ENCODE results near the gene ZBTB37. TPM values are rescaled to one million over a fixed set of nuclear protein-coding genes. Genes with fewer than 3 reads are reported as not detected.
A peak's percentile ranks its signal among the peaks of the same experiment; 100 is the strongest.

Gene ZBTB37
- total and polyA plus RNA-seq, 9 of the 15 experiments (the other 6 are each of a cell fraction or from before 2014, with no cell fraction given): 1.3 to 13.9 (median 5.4) TPM

DNA sequence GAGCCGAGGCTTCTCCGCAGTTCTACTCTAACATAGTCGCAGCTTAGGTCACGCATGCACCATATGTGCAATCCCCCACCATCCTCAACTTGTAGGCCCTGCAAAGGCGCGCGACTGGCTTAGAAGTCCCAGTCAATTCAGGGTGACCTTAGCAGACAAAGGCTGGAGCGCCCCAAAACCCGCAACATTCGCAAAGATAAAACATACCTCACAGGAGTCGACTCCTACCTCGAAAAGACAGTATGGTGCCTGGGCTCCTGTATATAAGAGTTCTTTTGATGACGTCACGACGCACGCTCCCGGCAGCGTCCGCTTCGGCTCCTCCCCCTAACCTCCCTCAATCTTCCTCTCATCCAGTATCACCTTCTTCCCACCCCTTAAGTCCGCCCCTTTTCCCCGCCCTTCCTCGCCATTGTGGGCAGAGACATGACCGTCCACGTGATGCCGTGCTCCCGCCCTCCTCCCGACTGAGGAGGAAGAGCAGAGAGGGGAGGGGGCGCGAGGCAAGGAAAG is 371 bp upstream of the ZBTB37 start, which contains the start of gene GAS5 (continued):
- TF ChIP-seq, protein P1, sequence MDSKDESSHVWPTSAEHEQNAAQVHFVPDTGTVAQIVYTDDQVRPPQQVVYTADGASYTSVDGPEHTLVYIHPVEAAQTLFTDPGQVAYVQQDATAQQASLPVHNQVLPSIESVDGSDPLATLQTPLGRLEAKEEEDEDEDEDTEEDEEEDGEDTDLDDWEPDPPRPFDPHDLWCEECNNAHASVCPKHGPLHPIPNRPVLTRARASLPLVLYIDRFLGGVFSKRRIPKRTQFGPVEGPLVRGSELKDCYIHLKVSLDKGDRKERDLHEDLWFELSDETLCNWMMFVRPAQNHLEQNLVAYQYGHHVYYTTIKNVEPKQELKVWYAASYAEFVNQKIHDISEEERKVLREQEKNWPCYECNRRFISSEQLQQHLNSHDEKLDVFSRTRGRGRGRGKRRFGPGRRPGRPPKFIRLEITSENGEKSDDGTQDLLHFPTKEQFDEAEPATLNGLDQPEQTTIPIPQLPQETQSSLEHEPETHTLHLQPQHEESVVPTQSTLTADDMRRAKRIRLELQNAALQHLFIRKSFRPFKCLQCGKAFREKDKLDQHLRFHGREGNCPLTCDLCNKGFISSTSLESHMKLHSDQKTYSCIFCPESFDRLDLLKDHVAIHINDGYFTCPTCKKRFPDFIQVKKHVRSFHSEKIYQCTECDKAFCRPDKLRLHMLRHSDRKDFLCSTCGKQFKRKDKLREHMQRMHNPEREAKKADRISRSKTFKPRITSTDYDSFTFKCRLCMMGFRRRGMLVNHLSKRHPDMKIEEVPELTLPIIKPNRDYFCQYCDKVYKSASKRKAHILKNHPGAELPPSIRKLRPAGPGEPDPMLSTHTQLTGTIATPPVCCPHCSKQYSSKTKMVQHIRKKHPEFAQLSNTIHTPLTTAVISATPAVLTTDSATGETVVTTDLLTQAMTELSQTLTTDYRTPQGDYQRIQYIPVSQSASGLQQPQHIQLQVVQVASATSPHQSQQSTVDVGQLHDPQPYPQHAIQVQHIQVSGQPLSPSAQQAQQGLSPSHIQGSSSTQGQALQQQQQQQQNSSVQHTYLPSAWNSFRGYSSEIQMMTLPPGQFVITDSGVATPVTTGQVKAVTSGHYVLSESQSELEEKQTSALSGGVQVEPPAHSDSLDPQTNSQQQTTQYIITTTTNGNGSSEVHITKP (IDR thresholded peaks at IDR 0.05; ENCODE audit: partially characterized antibody): peak; percentile 61
- TF ChIP-seq ZNF316 (IDR thresholded peaks at IDR 0.05) (0 out of 2 replicates have a peak, but pooled peaks have one; percentile 15), ZNF175 (CRISPR knock-in tag; IDR thresholded peaks at IDR 0.05; ENCODE audit: low read depth) (peak; percentile 85), ZNF436 (CRISPR knock-in tag; IDR thresholded peaks at IDR 0.05) (peak; percentile 80), CBX1 (IDR thresholded peaks at IDR 0.05; ENCODE audit: low read depth) (peak; percentile 89), SMAD2 (IDR thresholded peaks at IDR 0.05; ENCODE audit: low read depth, low read length) (no peak), PTRF (tag; IDR thresholded peaks at IDR 0.05) (0 out of 2 replicates have a peak, but pooled peaks have one; percentile 24), ILK (tag; IDR thresholded peaks at IDR 0.05; ENCODE audit: borderline replicate concordance, low read depth) (no peak)
- TF ChIP-seq, protein P2, sequence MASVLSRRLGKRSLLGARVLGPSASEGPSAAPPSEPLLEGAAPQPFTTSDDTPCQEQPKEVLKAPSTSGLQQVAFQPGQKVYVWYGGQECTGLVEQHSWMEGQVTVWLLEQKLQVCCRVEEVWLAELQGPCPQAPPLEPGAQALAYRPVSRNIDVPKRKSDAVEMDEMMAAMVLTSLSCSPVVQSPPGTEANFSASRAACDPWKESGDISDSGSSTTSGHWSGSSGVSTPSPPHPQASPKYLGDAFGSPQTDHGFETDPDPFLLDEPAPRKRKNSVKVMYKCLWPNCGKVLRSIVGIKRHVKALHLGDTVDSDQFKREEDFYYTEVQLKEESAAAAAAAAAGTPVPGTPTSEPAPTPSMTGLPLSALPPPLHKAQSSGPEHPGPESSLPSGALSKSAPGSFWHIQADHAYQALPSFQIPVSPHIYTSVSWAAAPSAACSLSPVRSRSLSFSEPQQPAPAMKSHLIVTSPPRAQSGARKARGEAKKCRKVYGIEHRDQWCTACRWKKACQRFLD (CRISPR knock-in tag; IDR thresholded peaks at IDR 0.05): no peak
- TF ChIP-seq, protein P3, sequence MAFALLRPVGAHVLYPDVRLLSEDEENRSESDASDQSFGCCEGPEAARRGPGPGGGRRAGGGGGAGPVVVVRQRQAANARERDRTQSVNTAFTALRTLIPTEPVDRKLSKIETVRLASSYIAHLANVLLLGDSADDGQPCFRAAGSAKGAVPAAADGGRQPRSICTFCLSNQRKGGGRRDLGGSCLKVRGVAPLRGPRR (CRISPR knock-in tag; IDR thresholded peaks at IDR 0.05): no peak
- TF ChIP-seq, protein P4, sequence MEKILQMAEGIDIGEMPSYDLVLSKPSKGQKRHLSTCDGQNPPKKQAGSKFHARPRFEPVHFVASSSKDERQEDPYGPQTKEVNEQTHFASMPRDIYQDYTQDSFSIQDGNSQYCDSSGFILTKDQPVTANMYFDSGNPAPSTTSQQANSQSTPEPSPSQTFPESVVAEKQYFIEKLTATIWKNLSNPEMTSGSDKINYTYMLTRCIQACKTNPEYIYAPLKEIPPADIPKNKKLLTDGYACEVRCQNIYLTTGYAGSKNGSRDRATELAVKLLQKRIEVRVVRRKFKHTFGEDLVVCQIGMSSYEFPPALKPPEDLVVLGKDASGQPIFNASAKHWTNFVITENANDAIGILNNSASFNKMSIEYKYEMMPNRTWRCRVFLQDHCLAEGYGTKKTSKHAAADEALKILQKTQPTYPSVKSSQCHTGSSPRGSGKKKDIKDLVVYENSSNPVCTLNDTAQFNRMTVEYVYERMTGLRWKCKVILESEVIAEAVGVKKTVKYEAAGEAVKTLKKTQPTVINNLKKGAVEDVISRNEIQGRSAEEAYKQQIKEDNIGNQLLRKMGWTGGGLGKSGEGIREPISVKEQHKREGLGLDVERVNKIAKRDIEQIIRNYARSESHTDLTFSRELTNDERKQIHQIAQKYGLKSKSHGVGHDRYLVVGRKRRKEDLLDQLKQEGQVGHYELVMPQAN (IDR thresholded peaks at IDR 0.05; ENCODE audit: borderline replicate concordance): peak; percentile 94
- TF ChIP-seq, protein P5, sequence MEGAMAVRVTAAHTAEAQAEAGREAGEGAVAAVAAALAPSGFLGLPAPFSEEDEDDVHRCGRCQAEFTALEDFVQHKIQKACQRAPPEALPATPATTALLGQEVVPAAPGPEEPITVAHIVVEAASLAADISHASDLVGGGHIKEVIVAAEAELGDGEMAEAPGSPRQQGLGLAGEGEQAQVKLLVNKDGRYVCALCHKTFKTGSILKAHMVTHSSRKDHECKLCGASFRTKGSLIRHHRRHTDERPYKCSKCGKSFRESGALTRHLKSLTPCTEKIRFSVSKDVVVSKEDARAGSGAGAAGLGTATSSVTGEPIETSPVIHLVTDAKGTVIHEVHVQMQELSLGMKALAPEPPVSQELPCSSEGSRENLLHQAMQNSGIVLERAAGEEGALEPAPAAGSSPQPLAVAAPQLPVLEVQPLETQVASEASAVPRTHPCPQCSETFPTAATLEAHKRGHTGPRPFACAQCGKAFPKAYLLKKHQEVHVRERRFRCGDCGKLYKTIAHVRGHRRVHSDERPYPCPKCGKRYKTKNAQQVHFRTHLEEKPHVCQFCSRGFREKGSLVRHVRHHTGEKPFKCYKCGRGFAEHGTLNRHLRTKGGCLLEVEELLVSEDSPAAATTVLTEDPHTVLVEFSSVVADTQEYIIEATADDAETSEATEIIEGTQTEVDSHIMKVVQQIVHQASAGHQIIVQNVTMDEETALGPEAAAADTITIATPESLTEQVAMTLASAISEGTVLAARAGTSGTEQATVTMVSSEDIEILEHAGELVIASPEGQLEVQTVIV (CRISPR knock-in tag; IDR thresholded peaks at IDR 0.05; ENCODE audit: borderline replicate concordance): peak; percentile 67; the same call in 1 of the 2 replicates
- TF ChIP-seq, protein P6, sequence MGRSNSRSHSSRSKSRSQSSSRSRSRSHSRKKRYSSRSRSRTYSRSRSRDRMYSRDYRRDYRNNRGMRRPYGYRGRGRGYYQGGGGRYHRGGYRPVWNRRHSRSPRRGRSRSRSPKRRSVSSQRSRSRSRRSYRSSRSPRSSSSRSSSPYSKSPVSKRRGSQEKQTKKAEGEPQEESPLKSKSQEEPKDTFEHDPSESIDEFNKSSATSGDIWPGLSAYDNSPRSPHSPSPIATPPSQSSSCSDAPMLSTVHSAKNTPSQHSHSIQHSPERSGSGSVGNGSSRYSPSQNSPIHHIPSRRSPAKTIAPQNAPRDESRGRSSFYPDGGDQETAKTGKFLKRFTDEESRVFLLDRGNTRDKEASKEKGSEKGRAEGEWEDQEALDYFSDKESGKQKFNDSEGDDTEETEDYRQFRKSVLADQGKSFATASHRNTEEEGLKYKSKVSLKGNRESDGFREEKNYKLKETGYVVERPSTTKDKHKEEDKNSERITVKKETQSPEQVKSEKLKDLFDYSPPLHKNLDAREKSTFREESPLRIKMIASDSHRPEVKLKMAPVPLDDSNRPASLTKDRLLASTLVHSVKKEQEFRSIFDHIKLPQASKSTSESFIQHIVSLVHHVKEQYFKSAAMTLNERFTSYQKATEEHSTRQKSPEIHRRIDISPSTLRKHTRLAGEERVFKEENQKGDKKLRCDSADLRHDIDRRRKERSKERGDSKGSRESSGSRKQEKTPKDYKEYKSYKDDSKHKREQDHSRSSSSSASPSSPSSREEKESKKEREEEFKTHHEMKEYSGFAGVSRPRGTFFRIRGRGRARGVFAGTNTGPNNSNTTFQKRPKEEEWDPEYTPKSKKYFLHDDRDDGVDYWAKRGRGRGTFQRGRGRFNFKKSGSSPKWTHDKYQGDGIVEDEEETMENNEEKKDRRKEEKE (IDR thresholded peaks at IDR 0.05; ENCODE audit: borderline replicate concordance in 1 of 2, control insufficient read depth in 1 of 2, low read depth in 2 of 2, low read length in 1 of 2): peak in 1 of 2 experiments; percentile 74; a peak in 1 of 4 replicates

Data from K562 (cell line).